ENCODE measurements around the gene PAXIP1. TPM values are rescaled to one million over a fixed set of nuclear protein-coding genes. Genes with fewer than 3 reads are reported as not detected.

Gene PAXIP1
- total RNA-seq, 2 experiments from 2014 or later: 6.4 to 6.7 TPM

GRCh38 chr7:154997840-154998370 lies 5.0 kb downstream of the PAXIP1 start:
- no peak overlapping the region for H3K27ac Mint-ChIP-seq
- H3K4me1 Mint-ChIP-seq (ENCODE audit: low read depth): peaks cover 16% of the 10 kb centered on the region
- ATAC-seq (ENCODE audit: poor library complexity) (no peak), DNase-seq (no peak)
- no peaks in the 10 kb centered on the region for H3K27me3 Mint-ChIP-seq
- no peaks in the 10 kb centered on the region for H3K9me3 Mint-ChIP-seq
- H3K36me3 Mint-ChIP-seq (ENCODE audit: low read depth): peaks cover 46% of the 10 kb centered on the region
- CTCF ChIA-PET: interaction anchor here (1.7 kb wide), 1 partner anchor 70 kb away, joined by 4 read pairs; no protein-coding TSS in a partner anchor
- Histone ChIP-seq H3K27me3 (ENCODE audit: control insufficient read depth in 1 of 2, insufficient read depth in 2 of 2, low read length in 2 of 2) (no peaks in the 10 kb centered on the region), H3K4me3 (ENCODE audit: low read length) (no peak overlapping the region), H3K27ac (ENCODE audit: low read depth in 1 of 2, low read length in 2 of 2) (no peak overlapping the region), H3K36me3 (ENCODE audit: insufficient read depth, low read length) (peaks cover 28% of the 10 kb centered on the region), H3K4me1 (ENCODE audit: insufficient read depth, low read length) (peaks cover 7% of the 10 kb centered on the region), H3K9me3 (ENCODE audit: control insufficient read depth in 1 of 2, insufficient read depth in 1 of 2, low read length in 2 of 2) (no peaks in the 10 kb centered on the region)
- no peak for TF ChIP-seq CTCF (IDR thresholded peaks at IDR 0.05)
- H3K4me3 Mint-ChIP-seq: no peak overlapping the region
- POLR2A ChIA-PET: no interaction called here
- intact Hi-C loops (cut with DNase I, micrococcal nuclease): loop anchor here in 1 of 2 experiments (5.0 kb wide), 1 partner anchor 41 kb away; no protein-coding TSS in a partner anchor

- H3K27ac ChIP-seq (ENCODE audit: low read depth in 1 of 2, low read length in 2 of 2): no peak overlapping the region
- peaks cover 31% of the 10 kb centered on the region for H3K36me3 ChIP-seq (ENCODE audit: insufficient read depth, low read length)
- H3K4me1 Mint-ChIP-seq (ENCODE audit: low read depth): peaks cover 15% of the 10 kb centered on the region
- ChIA-PET POLR2A (no interaction called here), CTCF (interaction anchor here (1.7 kb wide), 1 partner anchor 69 kb away, joined by 4 read pairs; no protein-coding TSS in a partner anchor)
- DNase-seq (no peak), ATAC-seq (ENCODE audit: poor library complexity) (no peak)
- peaks cover 3% of the 10 kb centered on the region for H3K4me1 ChIP-seq (ENCODE audit: insufficient read depth, low read length)
- no peaks in the 10 kb centered on the region for H3K9me3 Mint-ChIP-seq
- no peak overlapping the region for H3K27ac Mint-ChIP-seq
- intact Hi-C loops (cut with DNase I, micrococcal nuclease): loop anchor here in 1 of 2 experiments (5.0 kb wide), 1 partner anchor 39 kb away; no protein-coding TSS in a partner anchor
- H3K4me3 ChIP-seq (ENCODE audit: low read length): no peak overlapping the region
- no peaks in the 10 kb centered on the region for H3K9me3 ChIP-seq (ENCODE audit: control insufficient read depth in 1 of 2, insufficient read depth in 1 of 2, low read length in 2 of 2)
- H3K27me3 ChIP-seq (ENCODE audit: control insufficient read depth in 1 of 2, insufficient read depth in 2 of 2, low read length in 2 of 2): no peaks in the 10 kb centered on the region
- H3K4me3 Mint-ChIP-seq: no peak overlapping the region
- TF ChIP-seq CTCF (IDR thresholded peaks at IDR 0.05): no peak
- H3K36me3 Mint-ChIP-seq (ENCODE audit: low read depth): peaks cover 51% of the 10 kb centered on the region
- H3K27me3 Mint-ChIP-seq: no peaks in the 10 kb centered on the region
Observed at GRCh38 chr7:154996756-154997155, 6.2 kb downstream of the PAXIP1 start.

GRCh38 chr7:154996101-154996500 lies 6.8 kb downstream of the PAXIP1 start:
- Histone ChIP-seq H3K27ac (ENCODE audit: low read depth in 1 of 2, low read length in 2 of 2) (no peak overlapping the region), H3K4me3 (ENCODE audit: low read length) (no peak overlapping the region), H3K4me1 (ENCODE audit: insufficient read depth, low read length) (no peaks in the 10 kb centered on the region), H3K27me3 (ENCODE audit: control insufficient read depth in 1 of 2, insufficient read depth in 2 of 2, low read length in 2 of 2) (no peaks in the 10 kb centered on the region), H3K36me3 (ENCODE audit: insufficient read depth, low read length) (peaks cover 33% of the 10 kb centered on the region), H3K9me3 (ENCODE audit: control insufficient read depth in 1 of 2, insufficient read depth in 1 of 2, low read length in 2 of 2) (no peaks in the 10 kb centered on the region)
- Mint-ChIP-seq H3K4me1 (ENCODE audit: low read depth) (peaks cover 12% of the 10 kb centered on the region), H3K27ac (no peak overlapping the region), H3K36me3 (ENCODE audit: low read depth) (peaks cover 56% of the 10 kb centered on the region), H3K27me3 (no peaks in the 10 kb centered on the region), H3K4me3 (no peak overlapping the region), H3K9me3 (no peaks in the 10 kb centered on the region)
- TF ChIP-seq CTCF (IDR thresholded peaks at IDR 0.05): no peak
- POLR2A ChIA-PET: interaction anchor here (0.6 kb wide), 1 partner anchor 21 kb away, joined by 3 read pairs; no protein-coding TSS in a partner anchor
- no peak for DNase-seq
- ATAC-seq (ENCODE audit: poor library complexity): no peak
- intact Hi-C loops (cut with DNase I, micrococcal nuclease): loop anchor here in 1 of 2 experiments (5.0 kb wide), 1 partner anchor 39 kb away; no protein-coding TSS in a partner anchor
- CTCF ChIA-PET: interaction anchor here (1.7 kb wide), 1 partner anchor 68 kb away, joined by 4 read pairs; no protein-coding TSS in a partner anchor
